ENCODE data around the gene CNKSR1.
A peak's percentile ranks its signal among the peaks of the same experiment; 100 is the strongest.

The CNKSR1 gene

DNA sequence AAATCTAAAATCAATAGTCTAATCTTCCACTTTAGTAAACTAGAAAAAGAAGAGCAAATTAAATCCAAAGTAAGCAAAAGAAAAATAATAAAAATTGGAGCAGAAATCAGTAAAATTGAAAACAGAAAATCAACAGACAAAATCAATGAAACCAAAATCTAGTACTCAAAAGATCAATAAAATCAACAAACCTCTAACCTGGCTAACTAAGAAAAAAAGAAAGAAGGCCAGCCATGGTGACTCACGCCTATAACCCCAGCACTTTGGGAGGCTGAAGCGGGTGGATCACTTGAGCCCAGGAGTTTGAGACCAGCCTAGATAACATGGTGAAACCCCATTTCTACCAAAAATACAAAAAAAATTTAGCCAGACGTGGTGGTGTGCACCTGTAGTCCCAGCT, 42.8 kb upstream of the CNKSR1 start:
- no peaks in the 10 kb centered on the region; the same call in 1 of the 2 replicates for H3K27me3 ChIP-seq (replicated peaks; ENCODE audit: control insufficient read depth, insufficient read depth, low read length)
- TF ChIP-seq CTCF (IDR thresholded peaks at IDR 0.05; ENCODE audit: insufficient read depth, low read length, poor library complexity, severe bottlenecking): no peak
- H3K4me3 ChIP-seq (replicated peaks; ENCODE audit: low read depth, low read length): no peak overlapping the region
- no peaks in the 10 kb centered on the region for H3K36me3 ChIP-seq (ENCODE audit: control insufficient read depth, insufficient read depth, low read length)
- DNase-seq (ENCODE audit: extremely low read depth, insufficient read length): no peak

DNA sequence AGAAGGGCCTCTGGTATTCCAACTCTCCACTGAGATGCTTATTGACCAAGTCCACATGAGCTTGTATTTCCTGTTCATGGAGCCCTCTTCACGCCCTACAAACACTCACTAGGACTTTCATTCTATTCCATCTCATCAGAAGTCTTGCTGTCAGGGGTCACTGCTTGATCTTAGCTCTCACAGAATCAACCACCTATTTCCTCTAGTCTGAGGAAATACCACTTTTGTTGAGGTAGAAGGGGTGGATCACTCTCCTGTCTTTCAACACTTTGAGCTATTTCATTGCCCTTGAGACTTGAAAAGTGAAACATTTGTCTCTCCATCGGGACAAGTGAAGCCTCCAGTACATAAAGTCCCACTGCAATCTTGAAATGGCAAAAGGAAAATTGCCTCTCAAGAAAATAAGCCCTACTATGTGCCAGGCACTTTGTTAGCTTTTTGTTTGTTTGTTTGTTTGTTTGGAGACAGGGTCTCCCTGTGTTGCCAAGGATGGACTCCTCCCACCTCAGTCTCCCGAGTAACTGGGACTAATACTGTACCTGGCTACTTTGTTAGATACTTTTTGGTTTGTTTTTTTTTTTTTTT, 38.2 kb upstream of the CNKSR1 start:
- H3K36me3 ChIP-seq (ENCODE audit: control insufficient read depth, insufficient read depth, low read length): no peaks in the 10 kb centered on the region
- no peak for DNase-seq (ENCODE audit: extremely low read depth, insufficient read length)
- no peak overlapping the region for H3K4me3 ChIP-seq (replicated peaks; ENCODE audit: low read depth, low read length)
- TF ChIP-seq CTCF (IDR thresholded peaks at IDR 0.05; ENCODE audit: insufficient read depth, low read length, poor library complexity, severe bottlenecking): no peak
- H3K27me3 ChIP-seq (replicated peaks; ENCODE audit: control insufficient read depth, insufficient read depth, low read length): no peaks in the 10 kb centered on the region

GRCh38 chr1:26142159-26142558, 35.1 kb upstream of the CNKSR1 start:
- Histone ChIP-seq H3K27me3 (replicated peaks; ENCODE audit: control insufficient read depth, insufficient read depth, low read length) (no peaks in the 10 kb centered on the region), H3K36me3 (ENCODE audit: control insufficient read depth, insufficient read depth, low read length) (no peaks in the 10 kb centered on the region), H3K4me3 (replicated peaks; ENCODE audit: low read depth, low read length) (no peak overlapping the region)
- no peak for DNase-seq (ENCODE audit: extremely low read depth, insufficient read length)
- no peak for TF ChIP-seq CTCF (IDR thresholded peaks at IDR 0.05; ENCODE audit: insufficient read depth, low read length, poor library complexity, severe bottlenecking)

DNA sequence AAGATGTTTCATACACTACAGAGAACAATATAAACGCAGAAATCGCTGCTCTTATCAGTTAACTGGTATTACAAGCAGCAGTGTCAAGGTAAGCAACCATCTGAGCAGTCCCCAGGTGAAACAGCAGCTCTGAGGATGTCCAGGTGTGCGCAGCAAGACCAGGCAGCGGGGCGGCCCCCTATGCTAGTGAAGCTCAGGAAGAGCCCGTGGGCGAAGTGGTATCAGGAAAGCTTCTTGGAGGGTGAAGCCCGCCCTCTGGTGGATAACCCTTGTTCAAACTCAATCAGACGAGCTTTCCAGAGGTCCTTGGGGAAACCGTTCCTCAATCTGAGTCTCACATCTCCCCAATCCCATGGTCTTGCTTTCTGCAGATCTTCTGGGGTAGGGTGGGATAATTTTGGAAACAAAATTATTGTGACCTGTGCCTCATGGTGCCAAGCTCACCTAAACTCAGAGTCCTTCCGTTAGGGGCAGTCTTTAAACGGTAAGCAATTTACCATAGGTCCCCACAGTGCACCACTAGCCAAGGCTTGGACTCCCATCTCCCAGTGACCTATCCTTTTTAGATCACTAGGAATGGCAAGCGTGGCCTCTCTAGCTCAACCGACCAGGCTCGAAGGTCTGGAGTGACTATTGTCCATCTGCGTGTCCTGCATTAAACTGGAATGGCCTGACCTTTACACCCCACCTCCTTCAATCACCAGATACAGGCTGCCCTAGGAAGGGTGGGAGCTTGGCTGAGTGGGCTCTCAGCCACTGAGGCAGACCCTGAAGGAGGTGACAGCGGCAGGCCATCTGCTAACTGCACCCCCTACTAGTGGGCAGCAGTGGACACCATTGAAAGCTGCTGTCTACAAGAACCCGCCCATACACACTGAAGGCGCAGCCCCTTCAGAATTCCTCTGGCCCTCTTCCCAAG, 32.0 kb upstream of the CNKSR1 start:
- DNase-seq (ENCODE audit: extremely low read depth, insufficient read length): peak; percentile 51
- no peaks in the 10 kb centered on the region for H3K36me3 ChIP-seq (ENCODE audit: control insufficient read depth, insufficient read depth, low read length)
- no peaks in the 10 kb centered on the region; the same call in 1 of the 2 replicates for H3K27me3 ChIP-seq (replicated peaks; ENCODE audit: control insufficient read depth, insufficient read depth, low read length)
- no peak overlapping the region for H3K4me3 ChIP-seq (replicated peaks; ENCODE audit: low read depth, low read length)
- TF ChIP-seq CTCF (IDR thresholded peaks at IDR 0.05; ENCODE audit: insufficient read depth, low read length, poor library complexity, severe bottlenecking): peak; percentile 74

GRCh38 chr1:26145960-26146294, 31.4 kb upstream of the CNKSR1 start:
- Histone ChIP-seq H3K4me3 (replicated peaks; ENCODE audit: low read depth, low read length) (no peak overlapping the region), H3K27me3 (replicated peaks; ENCODE audit: control insufficient read depth, insufficient read depth, low read length) (no peaks in the 10 kb centered on the region; the same call in 1 of the 2 replicates), H3K36me3 (ENCODE audit: control insufficient read depth, insufficient read depth, low read length) (no peaks in the 10 kb centered on the region)
- TF ChIP-seq CTCF (IDR thresholded peaks at IDR 0.05; ENCODE audit: insufficient read depth, low read length, poor library complexity, severe bottlenecking): no peak
- DNase-seq (ENCODE audit: extremely low read depth, insufficient read length): no peak

All from GM06990 (cell line).